HG02642 (cell line): ENCODE measurements around the gene TRIM22.
"Not testable (repeated sequence)": the region's sequence is repeated elsewhere in the genome, so short reads cannot be mapped to it uniquely, and the experiment has no call there.

Experiments
- ATAC-seq: cut with Tn5 transposase; IDR thresholded peaks from one replicate; pipeline ENCODE4 v1.9.1; 2021; ENCODE audit warnings: mild to moderate bottlenecking; ENCODE audit not compliant: unreplicated experiment, poor library complexity

The TRIM22 gene, protein sequence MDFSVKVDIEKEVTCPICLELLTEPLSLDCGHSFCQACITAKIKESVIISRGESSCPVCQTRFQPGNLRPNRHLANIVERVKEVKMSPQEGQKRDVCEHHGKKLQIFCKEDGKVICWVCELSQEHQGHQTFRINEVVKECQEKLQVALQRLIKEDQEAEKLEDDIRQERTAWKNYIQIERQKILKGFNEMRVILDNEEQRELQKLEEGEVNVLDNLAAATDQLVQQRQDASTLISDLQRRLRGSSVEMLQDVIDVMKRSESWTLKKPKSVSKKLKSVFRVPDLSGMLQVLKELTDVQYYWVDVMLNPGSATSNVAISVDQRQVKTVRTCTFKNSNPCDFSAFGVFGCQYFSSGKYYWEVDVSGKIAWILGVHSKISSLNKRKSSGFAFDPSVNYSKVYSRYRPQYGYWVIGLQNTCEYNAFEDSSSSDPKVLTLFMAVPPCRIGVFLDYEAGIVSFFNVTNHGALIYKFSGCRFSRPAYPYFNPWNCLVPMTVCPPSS

DNA sequence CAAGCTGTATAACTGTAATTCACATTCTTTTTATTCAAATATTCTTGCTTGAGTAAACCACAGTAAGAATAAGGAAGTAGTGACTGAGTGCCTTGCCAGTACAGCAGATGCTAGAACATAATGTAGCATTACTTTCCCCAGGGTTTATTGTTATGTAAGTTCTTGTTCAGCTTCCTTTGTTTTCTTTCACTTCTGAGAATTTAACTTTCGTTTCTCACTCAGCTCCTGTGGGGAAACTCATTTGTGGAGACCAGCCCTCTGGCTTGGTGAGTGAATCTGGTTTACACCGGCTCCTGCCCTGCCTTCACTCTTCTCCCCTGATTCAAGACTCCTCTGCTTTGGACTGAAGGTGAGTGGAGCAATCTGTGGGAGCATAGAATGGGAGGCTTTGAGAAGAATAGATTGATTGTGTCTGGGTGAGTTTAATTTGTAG is at the start of gene TRIM22:
TSS of gene TRIM22 (plus strand) at position 240 of the 433 bp plus-strand sequence. CDS start 6,443 bp downstream, outside the sequence.
- peak; percentile 72 for ATAC-seq

DNA sequence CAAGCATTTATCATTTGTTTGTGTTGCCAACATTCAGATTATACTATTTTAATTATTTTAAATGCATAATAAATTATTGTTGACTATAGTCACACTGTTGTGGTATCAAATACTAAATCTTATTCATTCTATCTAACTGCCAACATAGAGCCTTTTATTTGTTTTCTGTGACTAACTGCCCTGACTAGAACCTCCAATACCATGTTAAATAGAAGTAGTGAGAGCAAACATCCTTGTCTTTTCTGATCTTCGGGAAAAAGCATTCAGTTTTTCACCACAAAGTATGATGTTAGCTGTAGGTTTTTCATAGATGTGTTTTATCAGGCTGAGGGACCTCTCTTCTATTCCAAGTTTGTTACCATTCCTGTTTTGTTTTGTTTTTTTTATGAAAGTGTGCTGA is 49.6 kb upstream of the TRIM22 start:
- no peak for ATAC-seq

DNA sequence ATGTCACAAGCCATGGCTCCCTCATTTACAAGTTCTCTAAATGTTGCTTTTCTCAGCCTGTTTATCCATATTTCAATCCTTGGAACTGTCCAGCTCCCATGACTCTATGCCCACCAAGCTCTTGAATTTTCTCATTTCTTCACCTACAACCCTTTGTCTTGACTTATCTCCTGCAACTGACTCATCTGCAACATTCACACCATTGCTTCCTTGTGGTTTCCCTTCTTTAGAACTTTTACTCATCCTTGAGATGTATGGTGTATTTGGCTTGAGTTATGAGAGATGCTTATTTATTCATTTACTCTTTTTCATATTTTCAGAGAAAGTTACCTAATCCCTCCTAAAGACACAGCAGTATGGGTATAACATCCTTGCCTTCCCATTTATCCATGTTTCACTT is 46.0 kb upstream of the TRIM22 start:
- ATAC-seq, result no peak

DNA sequence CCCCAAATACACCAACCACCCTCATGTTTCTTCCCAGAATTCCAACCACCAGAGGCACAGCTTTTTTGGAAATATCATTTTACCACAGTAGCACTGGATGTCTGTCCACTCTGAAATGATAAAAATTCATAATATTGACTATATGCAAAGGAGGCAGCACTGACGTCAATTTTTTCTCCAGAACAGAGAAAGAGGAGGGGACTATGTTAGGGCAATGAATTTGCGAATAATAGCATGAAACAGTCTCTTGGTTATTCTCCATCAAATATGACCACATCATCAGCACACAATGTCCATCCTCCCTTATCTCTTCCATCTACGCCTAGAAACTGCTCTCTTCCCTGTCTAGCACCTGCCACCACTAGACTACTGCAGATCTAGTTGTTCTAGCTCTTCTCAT is 43.5 kb upstream of the TRIM22 start:
- no peak for ATAC-seq

DNA sequence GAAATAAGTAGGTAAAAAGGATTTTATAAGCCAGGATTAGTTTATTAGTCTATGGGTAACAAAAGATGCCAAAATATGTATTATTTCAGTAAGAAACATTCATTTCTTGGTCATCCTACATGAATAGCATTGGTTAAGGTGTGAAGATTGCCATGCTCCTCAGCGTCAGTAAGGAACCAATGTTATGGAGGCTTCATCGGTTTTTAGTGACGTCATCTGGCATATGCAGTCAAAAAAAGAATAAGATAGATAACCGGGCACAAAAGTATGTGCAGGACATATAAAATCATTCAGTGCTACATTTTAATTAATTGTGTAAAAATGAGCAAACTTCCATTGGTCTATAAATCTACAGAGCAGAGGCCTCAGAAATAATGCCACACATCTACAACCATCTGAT is 34.1 kb upstream of the TRIM22 start:
- ATAC-seq, result no peak

DNA sequence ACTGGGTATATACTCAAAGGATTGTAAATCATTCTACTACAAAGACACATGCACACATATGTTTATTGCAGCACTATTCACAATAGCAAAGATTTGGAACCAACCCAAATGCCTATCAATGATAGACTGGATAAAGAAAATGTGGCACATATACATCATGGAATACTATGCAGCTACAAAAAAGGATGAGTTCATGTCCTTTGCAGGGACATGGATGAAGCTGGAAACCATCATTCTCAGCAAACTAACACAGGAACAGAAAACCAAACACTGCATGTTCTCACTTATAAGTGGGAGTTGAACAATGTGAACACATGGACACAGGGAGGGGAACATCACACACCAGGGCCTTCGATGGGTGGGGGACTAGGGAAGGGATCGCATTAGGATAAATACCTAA is 32.6 kb upstream of the TRIM22 start:
- not testable (repeated sequence) for ATAC-seq

DNA sequence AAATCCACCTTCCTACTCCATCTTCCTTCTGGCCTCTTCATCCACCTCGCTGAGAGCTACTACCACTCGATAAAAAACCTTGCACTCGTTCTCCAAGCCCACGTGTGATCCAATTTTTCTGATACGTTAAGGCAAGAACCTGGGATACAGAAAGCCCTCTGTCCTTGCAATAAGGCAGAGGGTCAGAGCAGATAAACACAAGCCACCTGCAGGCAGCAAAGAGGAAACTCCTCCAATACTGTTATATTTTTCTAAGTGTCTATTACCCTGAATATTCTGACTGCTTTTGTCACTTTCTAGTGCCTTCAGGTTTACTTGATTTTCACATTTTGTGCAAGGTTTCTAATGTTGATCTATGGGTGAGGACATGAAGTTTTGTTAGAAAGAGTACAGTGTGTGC is 31.3 kb upstream of the TRIM22 start:
- no peak for ATAC-seq

DNA sequence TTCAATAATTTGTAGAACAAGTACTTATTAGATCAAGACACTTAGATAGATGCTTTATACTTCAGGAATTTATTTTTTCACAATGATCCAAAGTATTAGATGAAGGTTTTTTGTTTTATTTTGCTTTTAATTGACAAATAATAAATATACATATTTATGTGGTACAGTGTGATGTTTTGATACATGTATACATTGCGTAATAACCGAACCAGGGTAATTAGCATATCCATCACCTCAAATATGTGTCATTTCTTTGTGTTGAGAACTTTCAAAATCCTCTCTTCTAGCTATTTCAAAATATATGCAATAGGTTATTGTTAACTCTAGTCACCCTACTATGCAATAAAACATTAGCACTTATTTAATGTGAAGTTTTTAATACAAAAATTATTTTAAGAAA is 26.1 kb upstream of the TRIM22 start:
- no peak for ATAC-seq

DNA sequence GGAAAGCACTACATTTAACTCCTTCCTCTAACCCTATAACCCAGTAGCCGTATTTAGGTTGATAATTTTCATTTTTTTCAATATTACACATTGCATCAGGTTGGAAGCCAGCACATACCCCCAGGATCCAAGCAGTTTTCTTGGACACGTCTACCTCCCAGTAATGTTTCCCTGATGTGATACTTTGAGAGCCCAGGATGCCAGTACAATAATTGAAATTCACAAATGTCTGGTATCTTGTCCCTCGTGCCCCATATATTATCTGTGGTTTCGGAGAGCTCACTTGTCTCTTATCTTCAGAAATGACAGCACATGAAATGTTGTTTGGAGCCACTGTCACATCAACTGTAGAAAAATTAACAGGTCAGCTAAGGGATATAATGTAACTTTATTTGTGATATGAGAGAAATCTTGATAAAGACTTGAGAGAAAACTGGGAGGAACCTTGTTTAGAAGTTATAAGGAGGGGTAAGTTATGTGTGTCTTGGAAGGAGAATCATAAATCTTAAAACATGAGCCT is 24.5 kb upstream of the TRIM22 start:
- ATAC-seq, result no peak

DNA sequence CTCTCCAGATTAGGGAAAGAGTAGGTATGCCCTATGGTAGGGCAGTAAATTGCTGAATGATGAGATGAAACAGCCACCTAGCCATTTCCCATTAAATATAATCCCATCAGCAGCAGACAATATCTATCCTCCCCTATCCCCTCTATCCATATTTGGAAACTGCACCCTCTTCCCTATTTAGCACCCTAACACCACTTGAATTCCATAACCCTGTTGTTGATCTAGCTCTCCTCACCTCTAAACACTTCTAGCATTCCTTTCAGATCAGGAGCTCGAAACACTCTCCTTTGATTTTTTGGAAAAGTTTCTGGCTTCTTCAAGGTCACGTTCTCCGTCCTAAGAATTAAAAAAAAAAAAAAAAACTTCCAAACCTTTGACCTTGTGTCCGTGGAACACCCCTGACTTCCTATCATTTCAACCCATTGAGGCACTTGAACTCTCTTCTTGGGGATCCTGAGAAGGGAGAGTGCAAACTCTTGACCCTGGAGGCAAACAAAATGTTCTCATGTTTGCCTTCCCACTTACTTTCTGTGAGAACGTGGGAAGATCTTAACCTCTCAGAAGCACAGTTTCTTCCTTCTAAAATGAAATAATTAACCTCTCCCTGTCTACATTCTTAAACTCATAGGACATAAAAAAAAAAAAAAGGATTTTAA is 23.7 kb upstream of the TRIM22 start:
- no peak for ATAC-seq

DNA sequence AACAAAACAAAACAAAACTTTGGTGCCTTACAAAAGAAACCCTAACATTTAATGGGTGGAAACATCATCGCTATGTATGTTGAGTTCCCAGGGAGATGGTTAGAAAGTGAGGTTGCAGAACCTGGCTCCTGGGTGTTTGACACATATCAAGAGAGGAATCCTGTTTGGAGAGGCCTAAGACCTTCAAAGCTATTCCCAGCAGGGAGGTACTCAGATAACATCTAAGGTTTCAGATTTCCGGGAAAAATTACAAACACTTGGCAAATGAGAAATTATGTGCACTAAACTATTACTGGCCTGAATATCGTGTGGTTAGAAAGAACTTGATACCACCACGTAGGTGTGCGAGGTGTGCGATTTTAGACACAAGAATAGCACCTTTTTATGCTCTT is 23.2 kb upstream of the TRIM22 start:
- no peak for ATAC-seq

DNA sequence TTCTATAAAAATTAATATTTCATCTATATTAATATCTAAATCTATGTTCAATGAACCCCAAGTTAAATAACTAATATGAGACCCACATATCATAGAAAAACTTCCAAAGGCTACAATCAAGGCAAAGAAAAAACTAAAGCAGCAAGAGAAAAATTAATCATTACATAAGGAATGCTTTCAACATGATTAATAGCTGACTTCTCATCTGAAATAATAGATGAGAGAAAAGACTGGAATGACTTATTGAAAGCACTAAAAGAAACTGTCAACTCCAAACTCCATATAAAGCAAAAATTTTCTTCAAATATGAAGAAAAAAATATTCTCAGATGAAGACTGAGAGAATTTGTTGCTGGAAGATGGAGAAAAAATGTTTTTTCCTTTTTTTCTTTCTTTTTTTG is 17.8 kb upstream of the TRIM22 start:
- ATAC-seq, result no peak

DNA sequence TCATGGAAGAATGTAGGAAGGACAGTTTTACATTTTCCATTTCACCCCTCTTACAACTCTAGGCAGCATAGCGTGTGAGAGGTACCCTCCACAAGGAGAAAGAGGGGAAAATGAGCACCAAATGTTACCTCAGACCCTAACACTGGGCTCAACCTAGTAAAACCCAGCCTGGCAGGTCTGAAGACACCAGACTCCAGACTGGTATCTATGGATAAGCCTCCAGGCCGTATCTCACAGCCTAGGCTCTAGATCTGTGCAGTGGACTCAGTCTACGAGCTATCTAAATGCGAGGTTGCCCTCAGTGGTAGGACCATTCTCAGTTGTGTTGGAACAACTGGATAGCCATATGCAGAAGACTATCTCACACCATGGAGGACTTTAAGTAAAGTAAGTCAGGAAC is 15.2 kb upstream of the TRIM22 start:
- no peak for ATAC-seq

DNA sequence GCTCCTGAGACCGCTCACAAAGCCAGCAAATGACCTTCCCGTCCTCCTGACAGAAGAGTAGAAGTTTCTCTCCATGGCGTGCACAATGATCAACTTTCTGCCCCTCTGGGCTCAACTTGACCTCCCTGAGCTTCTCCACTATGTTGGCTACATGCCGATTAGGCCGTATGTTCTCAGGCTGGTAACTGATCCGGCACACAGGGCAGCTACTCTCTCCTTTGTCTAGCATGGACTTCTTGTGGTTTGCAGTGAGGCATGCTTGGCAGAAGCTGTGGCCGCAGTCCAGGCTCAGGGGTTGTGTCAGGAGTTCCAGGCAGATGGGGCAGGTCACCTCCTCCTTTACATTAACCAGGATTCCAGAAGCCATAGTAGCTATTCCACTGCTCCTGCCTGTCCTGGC is 9.8 kb upstream of the TRIM22 start:
- ATAC-seq, result no peak

DNA sequence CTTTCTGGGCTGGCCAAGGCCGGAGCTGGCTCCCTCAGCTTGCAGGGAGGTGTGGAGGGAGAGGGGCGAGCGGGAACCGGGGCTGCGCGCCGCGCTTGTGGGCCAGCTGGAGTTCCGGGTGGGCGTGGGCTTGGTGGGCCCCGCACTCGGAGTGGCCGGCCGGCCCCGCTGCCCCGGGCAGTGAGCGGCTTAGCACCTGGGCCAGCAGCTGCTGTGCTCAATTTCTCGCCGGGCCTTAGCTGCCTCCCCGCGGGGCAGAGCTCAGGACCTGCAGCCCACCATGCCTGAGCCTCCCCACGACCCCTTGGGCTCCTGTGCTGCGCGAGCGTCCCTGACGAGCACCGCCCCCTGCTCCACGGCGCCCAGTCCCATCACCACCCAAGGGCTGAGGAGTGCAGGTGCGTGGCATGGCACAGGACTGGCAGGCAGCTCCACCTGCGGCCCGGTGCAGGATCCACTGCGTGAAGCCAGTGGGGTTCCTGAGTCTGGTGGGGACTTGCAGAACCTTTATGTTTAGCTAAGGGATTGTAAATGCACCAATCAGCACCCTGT is 6.6 kb upstream of the TRIM22 start:
- ATAC-seq, result not testable (repeated sequence)

DNA sequence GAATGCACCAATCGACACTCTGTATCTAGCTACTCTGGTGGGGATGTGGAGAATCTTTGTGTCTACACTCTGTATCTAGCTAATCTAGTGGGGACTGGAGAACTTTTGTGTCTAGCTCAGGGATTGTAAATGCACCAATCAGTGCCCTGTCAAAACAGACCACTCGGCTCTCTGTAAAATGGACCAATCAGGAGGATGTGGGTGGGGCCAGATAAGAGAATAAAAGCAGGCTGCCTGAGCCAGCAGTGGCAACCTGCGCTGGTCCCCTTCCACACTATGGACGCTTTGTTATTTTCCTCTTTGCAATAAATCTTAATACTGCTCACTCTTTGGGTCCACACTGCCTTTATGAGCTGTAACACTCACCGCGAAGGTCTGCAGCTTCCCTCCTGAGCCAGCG is 6.0 kb upstream of the TRIM22 start:
- not testable (repeated sequence) for ATAC-seq

DNA sequence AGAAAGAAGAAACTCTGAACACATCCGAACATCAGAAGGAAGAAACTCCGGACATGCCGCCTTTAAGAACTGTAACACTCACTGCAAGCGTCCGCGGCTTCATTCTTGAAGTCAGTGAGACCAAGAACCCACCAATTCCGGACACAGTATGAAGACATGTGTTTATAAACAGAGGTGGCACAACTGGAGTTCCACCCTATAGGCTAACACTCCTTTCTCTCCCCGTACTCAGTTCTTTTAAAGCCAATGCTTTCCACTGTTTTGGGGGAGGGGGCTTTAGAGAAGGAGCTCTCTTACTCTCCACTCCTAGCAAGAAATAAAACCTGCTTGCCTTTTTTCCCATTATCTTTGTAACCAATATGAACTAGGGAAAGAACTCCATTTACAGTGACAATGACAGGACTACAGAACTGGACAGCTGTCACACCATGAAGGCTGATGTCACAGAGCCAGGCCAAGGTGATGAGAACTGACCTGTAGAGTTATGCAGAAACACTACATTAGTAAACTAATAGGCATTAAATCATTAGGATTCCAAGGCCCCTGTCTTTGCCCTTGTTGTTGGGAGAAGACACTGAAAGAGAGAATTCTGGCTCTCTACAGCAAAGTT is 5.4 kb upstream of the TRIM22 start:
- peak; percentile 21 for ATAC-seq

DNA sequence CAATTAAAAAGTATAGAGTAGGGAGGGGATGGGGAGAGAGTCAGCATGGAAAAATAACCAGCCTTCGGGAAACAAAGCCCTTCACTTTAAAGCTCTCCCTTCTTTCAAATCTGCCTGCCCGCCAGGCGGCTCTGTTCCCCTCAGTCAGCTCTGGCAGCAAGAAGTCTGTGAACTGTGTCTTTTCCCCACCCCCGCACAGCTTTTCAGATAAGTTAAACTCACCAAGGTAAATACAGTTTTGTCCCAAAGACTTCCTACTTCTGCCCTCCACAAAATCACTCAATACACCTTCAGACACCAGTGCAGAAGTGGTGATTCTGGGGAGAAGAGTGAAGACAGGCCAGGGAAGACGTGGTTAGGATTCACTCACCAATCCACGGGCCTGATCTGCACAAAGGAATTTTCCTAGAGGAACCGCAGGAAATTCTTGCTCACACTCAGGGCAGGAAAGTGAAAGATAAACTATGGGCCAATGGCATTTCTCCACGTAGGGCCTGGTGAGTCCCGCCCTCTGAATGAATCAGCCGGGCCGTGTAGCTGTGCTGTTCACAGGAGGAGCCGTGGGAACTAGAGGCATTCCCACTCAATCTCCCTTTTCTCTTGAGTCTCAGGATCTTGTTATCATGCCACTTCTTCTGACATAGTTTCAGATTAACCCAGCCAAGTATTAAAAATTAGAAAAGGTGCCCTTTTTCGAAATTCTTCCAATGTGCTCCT is 4.8 kb upstream of the TRIM22 start, which contains the start of gene TRIM5:
TSS of gene TRIM5 (minus strand) at position 429 of the 717 bp plus-strand sequence. CDS start 4,897 bp downstream, outside the sequence.
- peak; percentile 81 for ATAC-seq

DNA sequence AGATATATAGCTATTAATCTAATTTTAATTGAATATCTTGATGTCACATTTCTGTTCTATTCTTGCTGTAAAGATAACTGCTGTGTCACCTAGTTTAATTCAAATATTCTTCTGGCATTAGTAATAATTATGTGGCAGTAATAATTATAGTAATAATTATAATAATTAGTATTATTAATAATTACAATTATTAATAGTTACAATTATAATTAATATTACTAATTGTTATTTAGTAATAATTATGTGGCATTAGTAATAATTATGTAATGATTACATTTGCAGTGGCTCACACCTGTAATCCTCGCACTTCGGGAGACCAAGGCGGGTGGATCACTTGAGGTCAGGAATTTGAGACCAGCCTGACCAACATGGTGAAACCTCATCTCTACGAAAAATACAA is 3.2 kb upstream of the TRIM22 start:
- no peak for ATAC-seq

DNA sequence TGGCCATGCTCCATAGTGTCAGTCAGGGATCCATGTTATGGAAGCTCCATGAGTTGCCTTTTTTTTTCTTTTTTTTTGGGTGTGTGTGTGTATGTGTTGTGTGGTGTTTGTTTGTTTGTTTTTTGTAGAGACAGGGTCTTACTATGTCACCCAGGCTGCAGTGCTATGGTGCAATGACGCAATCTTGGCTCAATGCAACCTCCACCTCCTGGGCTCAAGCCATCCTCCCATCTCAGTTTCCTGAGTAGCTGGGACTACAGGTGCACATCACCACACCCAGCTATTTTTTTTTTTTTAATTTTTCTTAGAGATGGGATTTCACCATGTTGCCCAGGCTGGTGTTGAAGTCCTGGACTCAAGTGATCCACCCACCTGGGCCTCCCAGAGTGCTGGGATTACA is 1.1 kb upstream of the TRIM22 start:
- no peak for ATAC-seq
